ENCODE data around the gene PAK1IP1.
"Not testable (repeated sequence)": the region's sequence is repeated elsewhere in the genome, so short reads cannot be mapped to it uniquely, and the experiment has no call there.

The PAK1IP1 gene

GRCh38 chr6:10719964-10720264 is 25.1 kb downstream of the PAK1IP1 start:
- in situ Hi-C loops (cut with MboI; ENCODE audit: low sequenced_read_pairs): no loop called here
- H3K27me3 ChIP-seq (ENCODE audit: low read depth): no peaks in the 10 kb centered on the region
- peak overlapping the region; percentile 36 for H3K4me3 ChIP-seq
- no peaks in the 10 kb centered on the region; the same call in 1 of the 2 replicates for H3K36me3 ChIP-seq (replicated peaks)
- peaks cover 21% of the 10 kb centered on the region for H3K4me1 ChIP-seq
- DNase-seq (ENCODE audit: low spot score in 2 of 2): peak in 1 of 2 experiments; percentile 73
- H3K9me3 ChIP-seq: peaks cover 14% of the 10 kb centered on the region

GRCh38 chr6:10720265-10720959 is 25.6 kb downstream of the PAK1IP1 start:
- Histone ChIP-seq H3K27me3 (ENCODE audit: low read depth) (no peaks in the 10 kb centered on the region), H3K4me3 (peak overlapping the region; percentile 36), H3K9me3 (peaks cover 14% of the 10 kb centered on the region), H3K4me1 (peaks cover 21% of the 10 kb centered on the region), H3K36me3 (replicated peaks) (peaks cover 2% of the 10 kb centered on the region)
- in situ Hi-C loops (cut with MboI; ENCODE audit: low sequenced_read_pairs): no loop called here
- DNase-seq (ENCODE audit: low spot score in 2 of 2): peak; percentile 11 to 60

GRCh38 chr6:10720960-10721849 is 26.4 kb downstream of the PAK1IP1 start:
- H3K4me3 ChIP-seq: peak overlapping the region; percentile 36
- DNase-seq (ENCODE audit: low spot score in 2 of 2): peak in 1 of 2 experiments; percentile 45
- H3K36me3 ChIP-seq (replicated peaks); in situ Hi-C loops (cut with MboI; ENCODE audit: low sequenced_read_pairs); H3K27me3 ChIP-seq (ENCODE audit: low read depth): not testable (repeated sequence)
- H3K9me3 ChIP-seq: peaks cover 14% of the 10 kb centered on the region
- peaks cover 21% of the 10 kb centered on the region for H3K4me1 ChIP-seq

GRCh38 chr6:10721850-10722569 is 27.2 kb downstream of the PAK1IP1 start:
- Histone ChIP-seq H3K9me3 (peaks cover 14% of the 10 kb centered on the region), H3K27me3 (ENCODE audit: low read depth) (no peaks in the 10 kb centered on the region), H3K4me3 (peak overlapping the region; percentile 48), H3K4me1 (peaks cover 21% of the 10 kb centered on the region), H3K36me3 (replicated peaks) (peaks cover 8% of the 10 kb centered on the region)
- no peak for DNase-seq (ENCODE audit: low spot score in 2 of 2)
- in situ Hi-C loops (cut with MboI; ENCODE audit: low sequenced_read_pairs): no loop called here

- Histone ChIP-seq H3K4me1 (peaks cover 21% of the 10 kb centered on the region), H3K36me3 (replicated peaks) (peaks cover 8% of the 10 kb centered on the region), H3K9me3 (peaks cover 14% of the 10 kb centered on the region), H3K27me3 (ENCODE audit: low read depth) (no peaks in the 10 kb centered on the region), H3K4me3 (peak overlapping the region; percentile 48)
- DNase-seq (ENCODE audit: low spot score in 2 of 2): no peak
- in situ Hi-C loops (cut with MboI; ENCODE audit: low sequenced_read_pairs): no loop called here
Observed at GRCh38 chr6:10722570-10722819, 27.7 kb downstream of the PAK1IP1 start.

- H3K36me3 ChIP-seq (replicated peaks): peaks cover 10% of the 10 kb centered on the region
- peak; percentile 97 to 99 for DNase-seq (ENCODE audit: low spot score in 2 of 2)
- peaks cover 21% of the 10 kb centered on the region for H3K4me1 ChIP-seq
- peak within 1 kb of the TSS; percentile 48 for H3K4me3 ChIP-seq
- in situ Hi-C loops (cut with MboI; ENCODE audit: low sequenced_read_pairs): no loop called here
- H3K9me3 ChIP-seq: peaks cover 14% of the 10 kb centered on the region
- H3K27me3 ChIP-seq (ENCODE audit: low read depth): no peaks in the 10 kb centered on the region
Observed at GRCh38 chr6:10722820-10723566, 28.2 kb downstream of the PAK1IP1 start, which contains the start of gene TMEM14C. Gene TMEM14C (plus strand): TSS chr6:10723070. CDS start chr6:10724614, 1,544 bp downstream.

- in situ Hi-C loops (cut with MboI; ENCODE audit: low sequenced_read_pairs): no loop called here
- no peak for DNase-seq (ENCODE audit: low spot score in 2 of 2)
- Histone ChIP-seq H3K4me3 (peak overlapping the region; percentile 48), H3K36me3 (replicated peaks) (peaks cover 12% of the 10 kb centered on the region), H3K9me3 (peaks cover 9% of the 10 kb centered on the region), H3K27me3 (ENCODE audit: low read depth) (no peaks in the 10 kb centered on the region), H3K4me1 (peaks cover 21% of the 10 kb centered on the region)
Observed at GRCh38 chr6:10723567-10723881, 28.8 kb downstream of the PAK1IP1 start.

GRCh38 chr6:10725044-10725443 is 30.3 kb downstream of the PAK1IP1 start:
- Histone ChIP-seq H3K9me3 (no peaks in the 10 kb centered on the region), H3K27me3 (ENCODE audit: low read depth) (no peaks in the 10 kb centered on the region), H3K4me3 (no peak overlapping the region), H3K4me1 (peaks cover 18% of the 10 kb centered on the region), H3K36me3 (replicated peaks) (peaks cover 28% of the 10 kb centered on the region)
- DNase-seq (ENCODE audit: low spot score in 2 of 2): no peak
- in situ Hi-C loops (cut with MboI; ENCODE audit: low sequenced_read_pairs): no loop called here

GRCh38 chr6:10725716-10726115 is 30.9 kb downstream of the PAK1IP1 start:
- in situ Hi-C loops (cut with MboI; ENCODE audit: low sequenced_read_pairs): no loop called here
- Histone ChIP-seq H3K9me3 (no peaks in the 10 kb centered on the region), H3K4me1 (peaks cover 14% of the 10 kb centered on the region), H3K4me3 (no peak overlapping the region), H3K27me3 (ENCODE audit: low read depth) (no peaks in the 10 kb centered on the region), H3K36me3 (replicated peaks) (peaks cover 34% of the 10 kb centered on the region)
- no peak for DNase-seq (ENCODE audit: low spot score in 2 of 2)

- DNase-seq (ENCODE audit: low spot score in 2 of 2): no peak
- H3K36me3 ChIP-seq (replicated peaks): peaks cover 47% of the 10 kb centered on the region
- in situ Hi-C loops (cut with MboI; ENCODE audit: low sequenced_read_pairs): no loop called here
Observed at GRCh38 chr6:10730254-10730653, 35.5 kb downstream of the PAK1IP1 start.

GRCh38 chr6:10733151-10733715 is 38.5 kb downstream of the PAK1IP1 start:
- DNase-seq (ENCODE audit: low spot score in 2 of 2): no peak
- Histone ChIP-seq H3K4me3 (no peak overlapping the region), H3K36me3 (replicated peaks) (peaks cover 37% of the 10 kb centered on the region), H3K27me3 (ENCODE audit: low read depth) (no peaks in the 10 kb centered on the region), H3K9me3 (no peaks in the 10 kb centered on the region), H3K4me1 (no peaks in the 10 kb centered on the region)
- in situ Hi-C loops (cut with MboI; ENCODE audit: low sequenced_read_pairs): no loop called here

More at GRCh38 chr6:10730254-10730653, 35.5 kb downstream of the PAK1IP1 start:
- H3K4me3 ChIP-seq: no peak overlapping the region
- no peaks in the 10 kb centered on the region for H3K4me1 ChIP-seq
- no peaks in the 10 kb centered on the region for H3K27me3 ChIP-seq (ENCODE audit: low read depth)
- no peaks in the 10 kb centered on the region for H3K9me3 ChIP-seq

- H3K9me3 ChIP-seq: no peaks in the 10 kb centered on the region
- no peak for DNase-seq (ENCODE audit: low spot score in 2 of 2)
- peaks cover 32% of the 10 kb centered on the region for H3K36me3 ChIP-seq (replicated peaks)
- in situ Hi-C loops (cut with MboI; ENCODE audit: low sequenced_read_pairs): no loop called here
- no peak overlapping the region for H3K4me3 ChIP-seq
- H3K4me1 ChIP-seq: no peaks in the 10 kb centered on the region
- no peaks in the 10 kb centered on the region for H3K27me3 ChIP-seq (ENCODE audit: low read depth)
Observed at GRCh38 chr6:10733863-10734262, 39.1 kb downstream of the PAK1IP1 start.

GRCh38 chr6:10736731-10737130 is 42.0 kb downstream of the PAK1IP1 start:
- Histone ChIP-seq H3K4me1 (no peaks in the 10 kb centered on the region), H3K36me3 (replicated peaks) (peaks cover 11% of the 10 kb centered on the region), H3K27me3 (ENCODE audit: low read depth) (no peaks in the 10 kb centered on the region), H3K4me3 (no peak overlapping the region), H3K9me3 (no peaks in the 10 kb centered on the region)
- no peak for DNase-seq (ENCODE audit: low spot score in 2 of 2)
- in situ Hi-C loops (cut with MboI; ENCODE audit: low sequenced_read_pairs): no loop called here
